HTR-8/SVneo (cell line): ENCODE measurements around the gene ZBTB7B.
"Not testable (repeated sequence)": the region's sequence is repeated elsewhere in the genome, so short reads cannot be mapped to it uniquely, and the experiment has no call there.

Source experiments
- DNase-seq: peaks from one replicate; pipeline ENCODE4 v3.0.0; 2011; ENCODE audit warnings: low spot score, mixed read lengths; ENCODE audit not compliant: insufficient read length
- FAIRE-seq: peaks from 2 replicates; lab custom pipeline; 2011; peaks lifted over from hg19 to GRCh38; lab: Jason Lieb, UNC

ZBTB7B gene

DNA sequence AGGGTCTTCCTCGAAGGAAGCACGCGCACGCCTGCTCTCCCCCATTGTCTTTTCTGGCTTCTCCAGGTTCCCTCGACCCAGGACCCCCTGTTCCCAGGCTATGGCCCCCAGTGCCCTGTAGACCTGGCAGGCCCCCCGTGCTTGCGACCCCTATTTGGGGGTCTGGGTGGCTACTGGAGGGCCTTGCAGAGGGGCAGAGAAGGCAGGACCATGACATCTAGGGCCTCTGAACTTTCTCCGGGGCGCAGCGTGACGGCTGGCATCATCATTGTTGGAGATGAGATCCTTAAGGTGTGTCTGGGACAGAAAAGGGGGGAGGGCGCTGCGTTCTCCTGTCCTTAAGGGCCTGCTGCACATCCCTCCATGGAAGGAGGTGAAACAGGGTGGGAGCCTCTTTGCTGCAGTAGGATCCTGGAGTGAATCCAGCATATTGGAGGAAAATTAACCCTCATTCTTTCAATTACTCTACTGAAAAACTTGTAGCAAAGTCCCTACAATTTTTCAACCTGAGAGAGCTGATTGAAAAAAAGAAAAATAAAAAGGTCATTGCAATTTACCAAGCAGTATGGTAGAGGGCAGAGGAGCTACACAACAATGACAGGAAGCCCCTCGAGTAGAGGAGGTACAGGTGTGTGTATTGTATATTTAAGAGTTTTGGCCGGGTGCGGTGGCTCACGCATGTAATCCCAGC lies 18.7 kb upstream of the ZBTB7B start:
- FAIRE-seq = no peak

DNA sequence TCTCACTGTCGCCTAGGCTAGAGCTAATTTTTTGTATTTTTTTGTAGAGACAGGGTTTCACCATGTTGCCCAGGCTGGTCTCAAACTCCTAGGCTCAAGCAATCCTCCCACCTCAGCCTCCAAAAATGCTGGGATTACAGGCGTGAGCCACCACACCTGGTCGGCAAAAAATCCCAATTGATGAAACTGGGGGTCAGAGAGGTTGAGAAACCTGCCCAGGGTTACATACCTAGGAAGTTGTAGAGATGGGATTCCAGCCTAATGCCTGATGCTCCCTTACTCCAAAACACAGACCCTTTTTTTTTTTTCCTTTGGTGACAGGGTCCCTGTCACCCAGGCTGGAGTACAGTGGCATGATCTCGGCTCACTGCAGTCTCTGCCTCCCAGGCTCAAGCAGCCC lies 15.9 kb upstream of the ZBTB7B start:
- not testable (repeated sequence) for FAIRE-seq

More for the DNA sequence above, 18.7 kb upstream of the ZBTB7B start:
- DNase-seq = no peak

DNA sequence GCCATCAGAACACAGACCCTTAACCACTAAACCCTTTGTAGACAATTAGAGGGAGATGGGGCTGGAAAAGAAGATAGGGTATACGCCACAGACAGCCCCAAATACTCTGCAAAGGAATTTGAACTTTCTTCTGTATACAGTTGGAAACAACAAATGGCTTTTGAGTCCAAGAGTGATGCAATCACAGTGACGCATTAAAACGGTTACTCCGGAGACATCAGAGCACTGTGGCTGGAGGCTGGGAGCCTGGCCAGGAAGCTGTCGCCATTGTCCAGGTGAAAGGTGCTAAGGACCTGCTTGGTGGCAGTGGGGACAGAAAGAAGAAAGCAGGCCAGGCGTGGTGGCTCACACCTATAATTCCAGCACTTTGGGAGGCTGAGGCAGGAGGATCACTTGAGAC lies 15.3 kb upstream of the ZBTB7B start:
- DNase-seq (no peak), FAIRE-seq (no peak)

More for the DNA sequence above, 15.9 kb upstream of the ZBTB7B start:
- not testable (repeated sequence) for DNase-seq

DNA sequence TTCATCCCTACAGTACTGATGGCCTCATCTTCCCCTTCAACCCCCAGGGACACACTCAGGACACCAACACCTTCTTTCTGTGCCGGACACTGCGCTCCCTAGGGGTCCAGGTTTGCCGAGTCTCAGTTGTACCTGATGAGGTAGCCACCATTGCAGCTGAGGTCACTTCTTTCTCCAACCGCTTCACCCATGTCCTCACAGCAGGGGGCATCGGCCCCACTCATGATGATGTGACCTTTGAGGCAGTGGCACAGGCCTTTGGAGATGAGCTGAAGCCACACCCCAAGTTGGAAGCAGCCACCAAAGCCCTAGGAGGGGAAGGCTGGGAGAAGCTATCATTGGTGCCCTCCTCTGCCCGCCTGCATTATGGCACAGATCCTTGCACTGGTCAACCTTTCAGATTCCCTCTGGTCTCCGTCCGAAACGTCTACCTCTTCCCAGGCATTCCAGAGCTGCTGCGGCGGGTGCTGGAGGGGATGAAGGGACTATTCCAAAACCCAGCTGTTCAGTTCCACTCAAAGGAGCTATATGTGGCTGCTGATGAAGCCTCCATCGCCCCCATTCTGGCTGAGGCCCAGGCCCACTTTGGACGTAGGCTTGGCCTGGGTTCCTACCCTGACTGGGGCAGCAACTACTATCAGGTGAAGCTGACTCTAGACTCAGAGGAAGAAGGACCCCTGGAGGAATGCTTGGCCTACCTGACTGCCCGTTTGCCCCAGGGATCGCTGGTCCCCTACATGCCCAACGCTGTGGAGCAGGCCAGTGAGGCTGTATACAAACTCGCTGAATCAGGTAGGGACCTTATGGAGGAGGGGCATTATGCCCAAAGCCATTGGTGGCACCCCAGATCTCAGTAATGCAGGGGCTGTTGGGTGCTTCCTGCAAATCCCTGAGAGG lies 14.3 kb upstream of the ZBTB7B start:
- no peak for DNase-seq

DNA sequence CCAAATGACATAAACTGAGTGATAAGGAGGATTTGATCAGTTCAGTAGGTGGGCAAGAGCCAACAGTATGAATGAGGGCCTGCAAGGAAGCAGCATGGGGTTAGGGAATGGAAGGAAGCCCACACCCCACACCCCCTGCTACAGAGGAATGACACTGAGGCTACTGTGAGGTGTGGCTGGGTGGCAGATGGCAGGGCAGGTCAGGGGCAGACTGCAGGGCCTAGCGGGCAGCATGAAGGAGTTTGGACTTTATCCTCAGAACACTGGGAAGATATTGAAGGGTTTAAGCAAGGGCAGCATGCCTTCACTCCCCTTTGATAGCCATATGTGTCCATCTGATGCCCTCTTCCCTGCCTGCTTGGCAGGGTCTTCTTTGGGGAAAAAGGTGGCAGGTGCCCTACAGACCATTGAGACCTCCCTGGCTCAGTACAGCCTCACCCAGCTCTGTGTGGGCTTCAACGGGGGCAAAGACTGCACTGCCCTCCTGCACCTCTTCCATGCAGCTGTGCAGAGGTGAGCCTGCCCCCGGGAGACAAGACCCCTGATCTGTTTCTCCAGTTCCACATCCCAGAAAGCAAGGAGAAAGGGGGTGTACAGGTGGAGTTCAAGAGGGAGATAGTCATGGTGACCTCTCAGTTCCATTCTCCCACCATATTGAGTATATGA lies 13.3 kb upstream of the ZBTB7B start:
- FAIRE-seq = no peak
- no peak for DNase-seq

More for the DNA sequence above, 14.3 kb upstream of the ZBTB7B start:
- FAIRE-seq = no peak

DNA sequence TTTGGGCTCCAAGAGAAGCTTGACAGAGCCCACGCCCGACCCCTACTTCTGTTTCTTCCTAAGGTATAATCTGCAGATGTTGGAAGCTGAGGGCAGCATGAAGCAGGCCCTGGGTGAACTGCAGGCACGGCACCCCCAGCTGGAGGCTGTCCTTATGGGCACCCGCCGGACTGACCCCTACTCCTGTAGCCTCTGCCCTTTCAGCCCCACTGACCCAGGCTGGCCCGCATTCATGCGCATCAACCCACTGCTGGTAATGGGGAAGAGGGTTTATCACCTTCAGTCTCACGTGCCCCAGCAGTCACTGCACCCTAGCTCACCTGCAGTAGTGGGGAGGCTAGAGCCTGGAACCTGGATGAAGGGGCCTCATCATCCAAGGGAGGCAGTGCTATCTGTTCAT lies 12.3 kb upstream of the ZBTB7B start:
- FAIRE-seq = no peak
- DNase-seq = no peak

DNA sequence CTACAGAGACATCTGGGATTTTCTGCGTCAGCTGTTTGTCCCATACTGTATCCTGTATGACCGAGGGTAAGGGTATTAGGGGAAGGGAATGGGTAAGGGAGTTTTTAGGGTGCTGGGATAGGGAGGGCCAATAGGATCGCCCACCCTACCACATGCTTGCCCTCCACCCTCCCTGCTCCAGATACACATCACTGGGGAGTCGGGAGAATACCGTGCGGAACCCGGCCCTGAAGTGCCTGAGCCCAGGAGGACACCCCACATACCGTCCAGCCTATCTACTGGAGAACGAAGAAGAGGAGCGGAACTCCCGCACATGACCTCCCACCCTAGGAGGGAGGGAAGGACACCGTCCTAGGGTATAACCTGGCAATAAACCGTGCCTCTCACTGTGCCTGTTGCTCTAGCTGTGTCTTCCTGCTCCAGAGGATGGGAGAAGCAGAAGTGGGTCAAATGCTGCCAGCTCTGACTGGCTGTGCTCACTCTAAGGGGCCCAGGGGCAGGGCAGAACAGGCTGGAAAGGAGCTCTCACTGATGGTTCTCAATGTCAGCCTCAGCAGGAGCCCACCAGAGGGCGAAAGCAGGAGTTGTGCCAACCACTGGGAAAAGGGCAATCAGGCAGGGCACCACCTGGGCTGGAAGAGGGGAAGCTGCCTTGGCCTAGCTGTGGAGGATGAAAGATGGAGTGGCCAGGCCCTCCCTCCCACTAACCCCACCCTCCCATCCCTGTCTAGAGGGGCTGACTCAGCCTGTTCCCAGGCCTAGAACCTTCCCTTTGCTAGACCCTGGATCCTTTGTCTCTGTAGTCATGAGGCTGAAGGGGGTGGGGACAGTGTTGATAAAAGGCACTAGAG lies 9.7 kb upstream of the ZBTB7B start:
- FAIRE-seq (no peak), DNase-seq (no peak)

DNA sequence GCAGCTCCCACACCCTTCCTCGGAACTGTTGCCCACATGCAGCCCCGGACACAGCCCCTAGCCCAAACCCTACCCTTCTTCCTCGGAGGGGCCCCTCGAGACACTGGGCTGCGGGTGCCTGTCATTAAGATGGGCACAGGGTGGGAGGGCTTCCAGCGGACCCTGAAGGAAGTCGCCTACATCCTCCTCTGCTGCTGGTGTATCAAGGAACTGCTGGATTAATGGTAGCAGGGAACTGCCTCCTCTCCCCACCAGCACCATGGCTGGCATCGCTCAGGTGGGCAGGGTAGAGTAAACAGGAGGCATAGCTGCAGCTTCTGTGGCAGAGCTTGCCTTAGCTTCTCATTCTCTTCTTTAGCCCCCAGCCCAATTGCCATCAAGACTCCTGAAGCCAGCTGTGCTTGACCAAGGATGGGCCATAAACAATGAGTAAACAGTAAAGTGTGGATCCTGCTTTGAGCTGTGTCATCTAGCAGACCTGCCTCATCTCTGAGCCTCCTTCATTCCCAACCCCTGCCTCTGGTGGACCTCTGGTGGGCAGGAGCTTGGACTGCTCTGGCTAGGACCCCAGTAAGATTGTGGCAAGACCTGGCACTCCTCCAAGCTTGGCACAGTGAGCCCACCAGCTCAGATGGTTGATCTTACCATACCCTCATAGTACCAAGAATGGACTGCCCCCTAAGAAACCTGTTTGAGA lies 8.9 kb upstream of the ZBTB7B start, which contains the start of gene LENEP:
LENEP (plus strand) TSS at position 15 of the 697 bp plus-strand sequence; CDS start at position 37, 22 bp downstream.
- FAIRE-seq (no peak), DNase-seq (no peak)

DNA sequence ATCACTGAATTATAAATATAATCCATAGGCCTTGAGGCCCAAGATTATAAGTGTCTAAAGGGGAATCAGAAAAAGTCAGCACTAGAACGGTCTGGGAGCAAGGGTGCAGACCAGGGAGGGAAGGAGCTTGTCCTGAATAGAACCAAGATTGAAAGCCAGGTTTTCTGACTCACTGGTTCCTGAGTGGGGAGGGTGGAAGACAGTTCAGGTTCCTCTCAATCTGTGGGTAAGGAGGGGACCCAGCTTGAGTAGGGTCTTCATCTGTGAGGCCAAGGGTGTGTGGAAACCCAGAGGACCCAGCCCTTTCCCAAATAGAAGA lies 8.4 kb upstream of the ZBTB7B start:
- no peak for DNase-seq
- FAIRE-seq = no peak

DNA sequence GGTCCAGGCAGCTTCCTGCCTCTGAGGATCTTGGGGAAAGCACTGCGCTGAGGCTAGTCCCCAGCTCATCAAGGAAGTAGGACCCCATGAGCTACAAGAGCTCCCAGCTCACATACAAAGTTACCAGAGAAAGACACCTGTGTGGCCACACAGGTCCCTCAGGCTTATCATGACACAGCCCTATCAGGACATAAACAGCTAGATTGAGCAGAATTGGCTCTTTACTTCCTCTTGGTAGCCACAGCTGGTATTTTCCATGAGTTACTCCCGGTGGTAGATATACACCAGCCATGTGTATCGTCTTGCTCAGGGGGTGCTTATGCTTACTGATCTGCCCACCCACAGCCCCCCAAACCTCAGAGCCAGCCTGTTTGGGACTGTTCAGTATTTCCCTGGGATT lies 8.0 kb upstream of the ZBTB7B start:
- FAIRE-seq (no peak), DNase-seq (no peak)

DNA sequence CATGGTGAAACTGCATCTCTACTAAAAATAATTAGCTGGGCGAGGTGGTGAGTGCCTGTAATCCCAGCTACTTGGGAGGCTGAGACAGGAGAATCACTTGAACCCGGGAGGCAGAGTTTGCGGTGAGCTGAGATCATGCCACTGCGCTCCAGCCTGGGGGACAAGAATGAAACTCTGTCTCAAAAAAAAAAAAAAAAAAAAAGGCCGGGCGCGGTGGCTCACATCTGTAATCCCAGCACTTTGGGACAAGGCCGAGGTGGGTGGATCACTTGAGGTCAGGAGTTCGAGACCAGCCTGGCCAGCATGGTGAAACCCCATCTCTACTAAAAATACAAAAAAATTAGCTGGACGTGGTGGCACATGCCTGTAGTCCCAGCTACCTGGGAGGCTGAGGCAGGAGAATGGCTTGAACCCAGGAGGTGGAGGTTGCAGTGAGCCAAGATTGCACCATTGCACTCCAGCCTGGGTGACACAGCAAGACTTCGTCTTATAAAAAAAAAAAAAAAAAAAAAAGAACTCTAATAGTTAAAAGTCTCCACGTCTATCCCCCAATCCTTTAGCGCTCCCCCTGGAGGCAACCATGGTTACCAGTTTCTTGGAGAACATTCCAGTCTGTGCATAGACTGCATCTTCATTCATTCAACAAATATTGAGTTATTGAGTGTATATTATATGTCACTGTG lies 7.2 kb upstream of the ZBTB7B start:
- not testable (repeated sequence) for DNase-seq, FAIRE-seq

DNA sequence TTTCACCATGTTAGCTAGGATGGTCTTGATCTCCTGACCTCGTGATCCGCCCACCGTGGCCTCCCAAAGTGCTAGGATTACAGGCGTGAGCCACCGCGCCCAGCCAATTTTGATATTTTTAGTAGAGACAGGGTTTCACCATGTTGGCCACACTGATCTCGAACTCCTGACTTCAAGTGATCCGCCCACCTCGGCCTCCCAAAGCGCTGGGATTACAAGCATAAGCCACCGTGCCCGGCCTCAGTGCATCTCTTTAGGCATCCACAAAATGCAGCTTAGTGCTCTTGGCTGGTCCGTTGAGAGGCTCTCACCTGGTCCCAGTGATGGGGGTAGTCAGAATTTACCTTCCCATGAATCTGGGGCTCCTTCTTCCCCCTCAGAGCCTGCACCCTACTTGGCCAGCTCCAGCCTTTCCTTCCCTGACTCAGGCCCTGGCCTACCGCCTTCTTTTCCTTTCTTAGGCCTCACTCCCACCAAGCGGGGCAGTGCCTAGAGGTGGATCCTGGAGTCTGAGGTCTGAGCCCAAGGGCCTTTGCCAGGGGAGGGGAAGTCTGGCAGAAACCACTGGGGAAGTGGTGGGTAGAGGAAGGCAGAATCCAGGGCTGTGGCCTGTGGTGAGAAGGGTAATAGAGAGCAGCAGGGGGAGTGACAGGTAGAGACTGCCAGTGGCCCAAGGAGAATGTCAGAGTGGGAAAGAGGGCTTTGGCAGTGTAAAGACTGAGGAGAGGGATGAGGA lies 5.5 kb upstream of the ZBTB7B start:
- FAIRE-seq (no peak), DNase-seq (no peak)

DNA sequence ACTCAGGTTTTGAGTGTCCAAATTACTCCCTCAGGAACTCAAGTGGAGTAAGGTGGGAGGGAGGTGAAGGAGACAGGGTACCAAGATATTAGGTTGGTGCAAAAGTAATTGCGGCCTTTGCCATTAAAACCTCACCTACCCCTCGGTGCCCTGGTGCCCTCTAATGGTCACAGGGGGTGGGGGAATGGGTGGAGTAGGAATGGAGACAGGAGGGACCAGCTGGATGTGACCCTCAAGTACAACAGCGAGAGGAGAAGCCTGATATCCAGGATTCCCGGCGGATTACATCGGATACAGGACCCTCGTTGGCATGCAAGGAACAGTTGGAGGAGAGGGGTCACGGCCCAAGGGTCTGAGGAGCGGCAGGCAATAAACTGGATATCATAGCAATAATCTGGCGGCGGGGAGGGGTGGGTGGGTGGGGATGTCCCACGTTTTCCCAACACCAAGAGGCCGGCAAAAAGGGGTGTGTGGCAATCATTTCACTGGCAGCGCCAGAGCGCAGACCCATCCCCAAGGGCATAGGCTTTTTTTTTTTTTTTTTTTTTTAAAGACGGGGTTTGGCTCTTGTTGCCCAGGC lies 4.3 kb upstream of the ZBTB7B start:
- DNase-seq (no peak), FAIRE-seq (no peak)

DNA sequence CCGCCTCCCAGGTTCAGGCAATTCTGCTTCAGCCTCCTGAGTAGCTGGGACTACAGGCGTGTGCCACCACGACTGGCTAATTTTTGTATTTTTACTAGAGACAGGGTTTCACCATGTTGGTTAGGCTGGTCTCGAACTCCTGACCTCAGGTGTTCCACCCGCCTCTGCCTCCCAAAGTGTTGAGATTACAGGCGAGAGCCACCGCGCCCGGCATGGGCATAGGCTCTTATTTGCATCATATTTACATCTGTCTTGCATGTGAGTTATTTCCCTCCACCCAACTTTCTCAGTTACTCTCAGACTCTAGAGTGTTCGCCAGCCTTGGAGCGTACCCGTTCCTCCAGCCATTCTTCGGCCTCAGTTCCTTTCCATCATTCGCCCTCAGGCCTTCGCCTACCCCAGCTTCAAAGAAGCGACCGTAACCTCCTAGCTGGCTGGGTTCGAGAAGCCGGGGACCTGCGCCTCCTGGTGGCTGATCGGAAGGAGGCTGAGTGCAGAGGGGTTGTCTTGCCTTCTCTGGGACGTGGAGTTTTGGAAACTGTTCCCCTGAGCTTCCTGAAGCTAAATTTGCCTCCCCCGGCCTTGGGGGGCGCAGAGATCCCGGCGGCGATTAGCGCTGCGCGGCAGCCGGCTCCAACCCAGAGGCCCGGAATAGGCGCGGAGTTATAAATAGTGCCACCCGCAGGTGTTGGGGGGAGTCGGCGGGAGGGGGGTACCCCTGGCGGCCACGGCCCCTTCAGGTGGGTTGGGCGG lies 3.6 kb upstream of the ZBTB7B start:
- no peak for FAIRE-seq
- DNase-seq = no peak

DNA sequence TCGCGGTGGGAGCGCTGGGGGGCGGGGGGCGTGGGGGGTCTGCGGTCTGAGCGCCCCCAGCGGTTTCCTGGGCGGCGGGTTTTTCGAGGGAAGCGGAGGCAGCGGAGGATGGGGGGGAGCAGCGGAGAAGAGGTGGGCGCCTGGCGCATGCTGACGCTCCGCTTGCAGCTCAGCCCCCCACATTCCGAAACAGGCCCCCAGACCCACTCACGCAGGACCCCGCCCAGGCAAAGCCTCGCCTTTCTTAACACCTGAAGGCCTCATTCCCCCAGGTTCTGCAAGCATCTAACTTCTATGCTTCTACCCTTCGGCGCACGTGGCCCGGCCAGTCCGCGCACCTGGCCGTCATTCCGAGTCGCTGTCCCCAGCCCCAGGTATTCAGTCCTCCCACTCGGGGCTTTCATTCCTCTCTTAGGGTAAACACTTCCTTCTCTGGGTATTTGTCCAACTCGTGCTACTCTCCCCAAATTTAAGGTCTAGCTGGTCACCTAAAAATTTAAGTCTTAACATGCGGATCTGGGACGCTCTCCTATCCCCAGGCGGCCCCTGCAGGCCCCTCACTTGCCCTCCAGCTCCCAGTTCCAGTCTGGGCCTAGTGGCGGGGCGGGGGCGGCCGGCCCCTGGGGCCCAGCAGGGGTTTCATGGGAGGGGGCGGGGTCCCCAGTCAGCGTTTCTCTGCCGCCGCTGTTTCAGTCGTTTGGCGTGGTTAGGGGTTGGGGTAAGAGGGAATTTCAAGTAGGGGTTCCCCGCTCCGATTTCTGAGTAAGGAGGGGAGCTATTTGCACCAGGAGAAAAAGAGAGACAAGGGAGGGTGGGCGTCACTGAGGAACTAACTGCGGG lies 2.8 kb upstream of the ZBTB7B start:
- DNase-seq = no peak
- no peak for FAIRE-seq

DNA sequence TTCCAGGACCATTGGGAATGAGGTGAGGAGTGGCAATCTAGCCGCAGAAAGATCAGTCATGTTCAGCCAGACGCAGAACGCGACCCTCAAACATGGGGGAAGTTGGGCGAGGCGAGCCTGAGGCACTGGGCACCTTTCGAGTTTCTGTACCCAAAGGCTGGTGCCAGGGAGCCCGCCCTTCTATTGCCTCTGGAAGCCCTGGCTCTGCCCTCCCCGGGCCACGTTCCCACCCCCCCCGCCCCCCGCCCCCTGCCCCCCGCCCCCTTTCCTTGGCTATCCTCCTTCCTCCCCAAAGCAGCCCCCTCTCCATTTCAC lies 2.2 kb upstream of the ZBTB7B start:
- no peak for FAIRE-seq

More for the DNA sequence above, 2.2 kb upstream of the ZBTB7B start:
- no peak for DNase-seq
